ENCODE measurements around the gene PROK1.

DNA sequence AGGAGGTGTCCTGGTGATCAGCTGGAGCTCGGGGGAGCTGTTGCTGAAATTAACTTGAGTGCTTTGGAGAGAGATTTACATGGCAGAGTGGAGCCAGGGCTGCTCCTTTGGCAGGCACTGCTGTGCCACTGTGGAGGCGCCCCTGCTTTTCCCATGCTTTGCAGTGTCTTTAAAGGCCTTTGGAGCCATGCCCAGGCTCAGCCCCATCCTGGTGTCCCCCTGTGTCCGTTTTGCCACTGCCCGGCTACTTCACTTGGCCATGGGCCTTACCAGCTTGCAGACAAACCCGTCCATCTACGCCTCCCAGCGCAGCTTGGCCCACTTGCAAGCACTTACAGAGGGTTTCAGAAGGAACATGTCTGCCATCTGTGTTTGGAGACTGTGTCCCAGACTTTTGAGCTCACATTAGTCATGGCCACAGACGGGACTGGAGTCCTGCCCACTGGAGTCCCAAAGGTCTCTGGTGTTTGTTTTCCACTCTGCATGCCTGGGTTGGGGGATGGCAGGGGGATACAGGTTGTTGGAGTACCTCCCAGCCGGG, 25.3 kb upstream of the PROK1 start:
- no peak for TF ChIP-seq POLR2AphosphoS5 (IDR thresholded peaks at IDR 0.05)
- TF ChIP-seq POLR2A (IDR thresholded peaks at IDR 0.05): no peak
- TF ChIP-seq, protein P1, sequence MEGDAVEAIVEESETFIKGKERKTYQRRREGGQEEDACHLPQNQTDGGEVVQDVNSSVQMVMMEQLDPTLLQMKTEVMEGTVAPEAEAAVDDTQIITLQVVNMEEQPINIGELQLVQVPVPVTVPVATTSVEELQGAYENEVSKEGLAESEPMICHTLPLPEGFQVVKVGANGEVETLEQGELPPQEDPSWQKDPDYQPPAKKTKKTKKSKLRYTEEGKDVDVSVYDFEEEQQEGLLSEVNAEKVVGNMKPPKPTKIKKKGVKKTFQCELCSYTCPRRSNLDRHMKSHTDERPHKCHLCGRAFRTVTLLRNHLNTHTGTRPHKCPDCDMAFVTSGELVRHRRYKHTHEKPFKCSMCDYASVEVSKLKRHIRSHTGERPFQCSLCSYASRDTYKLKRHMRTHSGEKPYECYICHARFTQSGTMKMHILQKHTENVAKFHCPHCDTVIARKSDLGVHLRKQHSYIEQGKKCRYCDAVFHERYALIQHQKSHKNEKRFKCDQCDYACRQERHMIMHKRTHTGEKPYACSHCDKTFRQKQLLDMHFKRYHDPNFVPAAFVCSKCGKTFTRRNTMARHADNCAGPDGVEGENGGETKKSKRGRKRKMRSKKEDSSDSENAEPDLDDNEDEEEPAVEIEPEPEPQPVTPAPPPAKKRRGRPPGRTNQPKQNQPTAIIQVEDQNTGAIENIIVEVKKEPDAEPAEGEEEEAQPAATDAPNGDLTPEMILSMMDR (IDR thresholded peaks at IDR 0.05): no peak

Measured in prostate gland (tissue), 2 donors.